Tibial nerve (tissue), 4 donors: Measurements from ENCODE around the gene PFN3. TPM values are rescaled to one million over a fixed set of nuclear protein-coding genes. Genes with fewer than 3 reads are reported as not detected.
A peak's percentile ranks its signal among the peaks of the same experiment; 100 is the strongest.

Experiments used
- DNase-seq, 2 donors: peaks; one replicate each; pipeline ENCODE4 v3.0.0-alpha.2; 2019; ENCODE audit warnings: low spot score in 2 of 2
- H3K27ac ChIP-seq, 4 donors: fragments of 200-600 bp; sonication (generic) in 3 of 4; one replicate each; pipeline ENCODE4 v1.5.1; 2017 to 2019; ENCODE audit warnings: mild to moderate bottlenecking in 1 of 4
- H3K27me3 ChIP-seq, 2 donors: fragments of 200-600 bp; sonication (generic) in 1 of 2; one replicate each; pipeline versions ENCODE4 v1.5.1 to v1.6.0; 2017 to 2019
- H3K36me3 ChIP-seq, 3 donors: fragments of 200-600 bp; sonication (generic); one replicate each; pipeline ENCODE4 v1.5.1; 2018 to 2019
- H3K4me1 ChIP-seq, 4 donors: fragments of 200-600 bp; sonication (generic) in 3 of 4; one replicate each; pipeline ENCODE4 v1.5.1; 2017 to 2019
- H3K4me3 ChIP-seq, 4 donors: fragments of 200-600 bp; sonication (generic) in 3 of 4; one replicate each; pipeline ENCODE4 v1.5.1; 2017 to 2019; ENCODE audit warnings: mild to moderate bottlenecking in 1 of 4, moderate library complexity in 1 of 4
- H3K9me3 ChIP-seq, 4 donors: fragments of 200-600 bp; sonication (generic) in 3 of 4; one replicate each; pipeline ENCODE4 v1.5.1; 2017 to 2019
- CTCF ChIP-seq, 5 experiments: fragments of 200-600 bp in 3 of 5; fragments of 450-650 bp in 2 of 5; sonication (generic) in 3 of 5; IDR thresholded peaks; one replicate each; pipeline ENCODE4 v1.5.1; 2016 to 2019; ENCODE audit warnings: antibody characterized with exemption in 5 of 5, mild to moderate bottlenecking in 3 of 5, moderate library complexity in 2 of 5
- EP300 ChIP-seq, 2 donors: sonication (generic); formaldehyde crosslinking; IDR thresholded peaks; one replicate each; pipeline ENCODE4 v1.6.1; 2017; ENCODE audit warnings: antibody characterized with exemption in 2 of 2, mild to moderate bottlenecking in 1 of 2
- POLR2A ChIP-seq, 2 donors: fragments of 450-650 bp; IDR thresholded peaks; one replicate each; pipeline ENCODE4 v1.6.1; 2017; ENCODE audit warnings: antibody characterized with exemption in 2 of 2, mild to moderate bottlenecking in 2 of 2, moderate library complexity in 2 of 2
- WGBS, 2 donors: methylation state at CpG; one replicate each; pipeline ENCODE4 v1.1.5; 2018; 5-methylcytosine and 5-hydroxymethylcytosine counted together
- total RNA-seq, 4 donors: library from RNA; depleted of rRNA; stranded (reverse); fragments of >200 nt; gene quantifications; one replicate each; pipeline ENCODE4 v1.1.0, GENCODE V29; 2016

PFN3 gene
- total RNA-seq, 4 donors from 2014 or later = not detected

DNA sequence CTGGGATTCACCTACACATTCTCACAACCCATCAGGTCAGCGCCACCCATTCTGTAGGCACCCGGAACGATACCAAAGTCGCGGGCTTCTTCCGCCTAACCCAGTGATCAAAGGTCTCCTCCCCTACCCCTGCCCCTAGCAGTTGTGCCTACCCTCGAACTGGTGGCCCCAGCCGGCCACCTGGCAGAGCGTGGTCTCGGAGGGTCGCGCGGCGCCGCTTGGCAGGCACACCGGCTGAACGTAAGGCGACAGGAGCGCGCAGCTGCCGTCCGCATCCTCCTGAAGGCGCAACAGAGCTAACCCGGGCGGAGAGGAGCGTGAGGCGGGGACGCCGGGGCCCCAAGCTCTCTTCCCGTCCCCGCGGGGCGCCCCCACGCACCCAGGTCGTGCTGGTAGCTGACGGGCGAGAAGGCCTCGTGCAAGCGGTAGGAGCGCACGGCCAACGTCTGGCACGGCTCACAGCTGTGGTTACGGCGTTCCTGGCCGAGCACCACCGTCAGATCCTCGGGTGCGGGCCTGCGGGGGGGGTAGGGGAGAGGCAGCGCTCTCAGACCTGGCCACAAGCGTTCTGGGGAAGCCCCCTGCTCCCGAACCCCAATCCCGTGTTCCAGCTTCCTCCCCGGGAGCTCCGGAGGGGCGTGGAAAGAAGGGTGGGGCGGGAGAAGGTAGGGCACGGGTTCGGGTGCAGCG lies 2.8 kb upstream of the PFN3 start:
- Histone ChIP-seq H3K27me3 (peaks cover 3 to 76% of the 10 kb centered on the region in 2 donors), H3K27ac (peak overlapping the region in 1 of 4 donors; percentile 51), H3K4me3 (peak overlapping the region; percentile 31 to 65 (median 54)), H3K9me3 (no peaks in the 10 kb centered on the region), H3K36me3 (no peaks in the 10 kb centered on the region), H3K4me1 (peaks cover 0 to 44% (median 25%) of the 10 kb centered on the region in 4 donors)
- 1% methylated on average over 36 to 54 of the region's 61 CpGs for WGBS, 2 donors
- no peak for DNase-seq
- TF ChIP-seq POLR2A (IDR thresholded peaks at IDR 0.05) (no peak), EP300 (IDR thresholded peaks at IDR 0.05) (no peak), CTCF (IDR thresholded peaks at IDR 0.05) (no peak)

- peaks cover 3 to 84% of the 10 kb centered on the region in 2 donors for H3K27me3 ChIP-seq
- H3K27ac ChIP-seq = no peak overlapping the region
- H3K4me3 ChIP-seq = peak overlapping the region in 1 of 4 donors; percentile 4
- 3 to 5% methylated on average over 7 to 48 of the region's 49 CpGs for WGBS, 2 donors
- TF ChIP-seq CTCF (IDR thresholded peaks at IDR 0.05) (peak in 4 of 5 experiments; percentile 9 to 21 (median 12)), EP300 (IDR thresholded peaks at IDR 0.05) (no peak)
- no peaks in the 10 kb centered on the region for H3K36me3 ChIP-seq
- no peaks in the 10 kb centered on the region for H3K9me3 ChIP-seq
- no peak for DNase-seq
- H3K4me1 ChIP-seq = peaks cover 0 to 44% (median 25%) of the 10 kb centered on the region in 4 donors
Observed at GRCh38 chr5:177402271-177403043, 2.0 kb upstream of the PFN3 start.

DNA sequence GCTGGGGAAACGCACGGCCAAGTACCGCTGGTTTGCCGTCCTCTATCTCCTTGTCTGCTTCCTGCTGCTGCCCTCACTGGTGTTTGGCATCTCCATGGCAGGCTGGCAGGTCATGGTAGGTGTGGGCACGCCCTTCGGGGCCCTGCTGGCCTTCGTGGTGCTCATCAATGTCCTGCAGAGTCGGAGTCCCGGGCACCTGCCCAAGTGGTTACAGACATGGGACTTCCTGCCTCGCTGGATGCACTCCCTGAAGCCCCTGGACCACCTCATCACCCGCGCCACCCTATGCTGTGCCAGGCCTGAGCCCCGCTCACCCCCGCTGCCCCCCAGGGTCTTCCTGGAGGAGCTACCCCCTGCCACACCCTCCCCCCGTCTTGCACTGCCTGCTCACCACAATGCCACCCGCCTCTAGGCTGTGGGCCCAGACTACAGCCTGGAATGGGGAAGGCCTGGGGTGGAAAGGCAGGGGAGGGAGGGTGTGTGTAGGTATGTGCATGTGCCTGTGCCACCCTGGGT lies 2.5 kb downstream of the PFN3 start:
- H3K4me3 ChIP-seq = no peak overlapping the region
- 87 to 89% methylated on average over 9 to 16 of the region's 16 CpGs for WGBS, 2 donors
- H3K36me3 ChIP-seq = no peaks in the 10 kb centered on the region
- TF ChIP-seq CTCF (IDR thresholded peaks at IDR 0.05) (no peak), EP300 (IDR thresholded peaks at IDR 0.05) (no peak), POLR2A (IDR thresholded peaks at IDR 0.05) (no peak)
- no peaks in the 10 kb centered on the region for H3K9me3 ChIP-seq
- DNase-seq = no peak
- H3K4me1 ChIP-seq = peaks cover 0 to 24% (median 10%) of the 10 kb centered on the region in 4 donors
- peaks cover 3 to 64% of the 10 kb centered on the region in 2 donors for H3K27me3 ChIP-seq
- H3K27ac ChIP-seq = no peak overlapping the region

- Histone ChIP-seq H3K36me3 (no peaks in the 10 kb centered on the region), H3K9me3 (no peaks in the 10 kb centered on the region), H3K4me1 (peaks cover 0 to 13% (median 4%) of the 10 kb centered on the region in 4 donors), H3K27me3 (peaks cover 0 to 53% of the 10 kb centered on the region in 2 donors), H3K4me3 (no peak overlapping the region), H3K27ac (no peak overlapping the region)
- 80 to 92% methylated on average over 10 of the region's 10 CpGs for WGBS, 2 donors
- no peak for DNase-seq
- TF ChIP-seq CTCF (IDR thresholded peaks at IDR 0.05) (no peak), POLR2A (IDR thresholded peaks at IDR 0.05) (no peak), EP300 (IDR thresholded peaks at IDR 0.05) (no peak)
Observed at GRCh38 chr5:177396807-177397206, 3.7 kb downstream of the PFN3 start.

DNA sequence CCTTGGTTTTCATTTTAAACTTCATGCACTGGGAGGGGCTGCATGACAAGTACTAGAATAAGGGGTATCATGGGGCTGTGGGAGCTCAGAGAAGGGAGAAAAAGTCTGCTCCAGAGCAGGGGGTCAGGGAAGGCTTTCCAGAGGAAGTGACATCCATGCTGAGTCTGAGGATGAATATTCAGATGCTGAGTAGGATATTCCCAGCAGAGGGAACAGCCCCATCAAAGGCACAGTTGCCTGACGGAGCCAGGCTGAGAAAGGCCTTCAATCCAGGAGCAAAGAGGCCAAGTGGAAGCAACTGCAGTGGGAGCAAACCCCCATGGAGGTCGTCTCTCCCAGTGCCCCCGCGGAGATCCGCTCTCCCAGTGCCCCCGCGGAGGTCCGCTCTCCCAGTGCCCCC lies 4.4 kb downstream of the PFN3 start:
- H3K4me3 ChIP-seq = no peak overlapping the region
- no peak for DNase-seq
- 38 to 51% methylated on average over 7 to 8 of the region's 8 CpGs for WGBS, 2 donors
- no peak for TF ChIP-seq POLR2A (IDR thresholded peaks at IDR 0.05)
- TF ChIP-seq CTCF (IDR thresholded peaks at IDR 0.05) = no peak
- TF ChIP-seq EP300 (IDR thresholded peaks at IDR 0.05) = no peak
- H3K36me3 ChIP-seq = no peaks in the 10 kb centered on the region
- H3K27ac ChIP-seq = no peak overlapping the region
- peaks cover 0 to 13% (median 4%) of the 10 kb centered on the region in 4 donors for H3K4me1 ChIP-seq
- H3K9me3 ChIP-seq = no peaks in the 10 kb centered on the region
- peaks cover 0 to 46% of the 10 kb centered on the region in 2 donors for H3K27me3 ChIP-seq
